ENCODE results near the gene GPR15LG.

- TF ChIP-seq, protein P1, sequence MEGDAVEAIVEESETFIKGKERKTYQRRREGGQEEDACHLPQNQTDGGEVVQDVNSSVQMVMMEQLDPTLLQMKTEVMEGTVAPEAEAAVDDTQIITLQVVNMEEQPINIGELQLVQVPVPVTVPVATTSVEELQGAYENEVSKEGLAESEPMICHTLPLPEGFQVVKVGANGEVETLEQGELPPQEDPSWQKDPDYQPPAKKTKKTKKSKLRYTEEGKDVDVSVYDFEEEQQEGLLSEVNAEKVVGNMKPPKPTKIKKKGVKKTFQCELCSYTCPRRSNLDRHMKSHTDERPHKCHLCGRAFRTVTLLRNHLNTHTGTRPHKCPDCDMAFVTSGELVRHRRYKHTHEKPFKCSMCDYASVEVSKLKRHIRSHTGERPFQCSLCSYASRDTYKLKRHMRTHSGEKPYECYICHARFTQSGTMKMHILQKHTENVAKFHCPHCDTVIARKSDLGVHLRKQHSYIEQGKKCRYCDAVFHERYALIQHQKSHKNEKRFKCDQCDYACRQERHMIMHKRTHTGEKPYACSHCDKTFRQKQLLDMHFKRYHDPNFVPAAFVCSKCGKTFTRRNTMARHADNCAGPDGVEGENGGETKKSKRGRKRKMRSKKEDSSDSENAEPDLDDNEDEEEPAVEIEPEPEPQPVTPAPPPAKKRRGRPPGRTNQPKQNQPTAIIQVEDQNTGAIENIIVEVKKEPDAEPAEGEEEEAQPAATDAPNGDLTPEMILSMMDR (IDR thresholded peaks at IDR 0.05; ENCODE audit: low read length), result no peak
- TF ChIP-seq EZH2phosphoT487 (IDR thresholded peaks at IDR 0.05; ENCODE audit: low read length) (no peak), EZH2 (optimal IDR thresholded peaks at IDR 0.05; ENCODE audit: low read depth, low read length) (no peak)
These were observed 8.0 kb downstream of the GPR15LG start for GRCh38 chr10:84181631-84182030.
